ENCODE measurements around the gene OPCML. TPM values are rescaled to one million over a fixed set of nuclear protein-coding genes. Genes with fewer than 3 reads are reported as not detected.

Gene OPCML
- total RNA-seq, 4 donors from 2014 or later = 0.16 TPM; not detected in 3

GRCh38 chr11:132626446-132626845 is 905.9 kb downstream of the OPCML start:
- TF ChIP-seq, protein P1, sequence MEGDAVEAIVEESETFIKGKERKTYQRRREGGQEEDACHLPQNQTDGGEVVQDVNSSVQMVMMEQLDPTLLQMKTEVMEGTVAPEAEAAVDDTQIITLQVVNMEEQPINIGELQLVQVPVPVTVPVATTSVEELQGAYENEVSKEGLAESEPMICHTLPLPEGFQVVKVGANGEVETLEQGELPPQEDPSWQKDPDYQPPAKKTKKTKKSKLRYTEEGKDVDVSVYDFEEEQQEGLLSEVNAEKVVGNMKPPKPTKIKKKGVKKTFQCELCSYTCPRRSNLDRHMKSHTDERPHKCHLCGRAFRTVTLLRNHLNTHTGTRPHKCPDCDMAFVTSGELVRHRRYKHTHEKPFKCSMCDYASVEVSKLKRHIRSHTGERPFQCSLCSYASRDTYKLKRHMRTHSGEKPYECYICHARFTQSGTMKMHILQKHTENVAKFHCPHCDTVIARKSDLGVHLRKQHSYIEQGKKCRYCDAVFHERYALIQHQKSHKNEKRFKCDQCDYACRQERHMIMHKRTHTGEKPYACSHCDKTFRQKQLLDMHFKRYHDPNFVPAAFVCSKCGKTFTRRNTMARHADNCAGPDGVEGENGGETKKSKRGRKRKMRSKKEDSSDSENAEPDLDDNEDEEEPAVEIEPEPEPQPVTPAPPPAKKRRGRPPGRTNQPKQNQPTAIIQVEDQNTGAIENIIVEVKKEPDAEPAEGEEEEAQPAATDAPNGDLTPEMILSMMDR (IDR thresholded peaks at IDR 0.05) = no peak
- no peak for TF ChIP-seq POLR2A (IDR thresholded peaks at IDR 0.05)
- no peak for DNase-seq (ENCODE audit: low spot score in 2 of 2)
- intact Hi-C loops (cut with DNase I; ENCODE audit: low total_unique reads) = no loop called here
- no peak overlapping the region for H3K4me3 ChIP-seq (ENCODE audit: low read depth, poor library complexity, severe bottlenecking)
- 42 to 60% methylated on average over 2 of the region's 2 CpGs for WGBS, 2 donors

DNA sequence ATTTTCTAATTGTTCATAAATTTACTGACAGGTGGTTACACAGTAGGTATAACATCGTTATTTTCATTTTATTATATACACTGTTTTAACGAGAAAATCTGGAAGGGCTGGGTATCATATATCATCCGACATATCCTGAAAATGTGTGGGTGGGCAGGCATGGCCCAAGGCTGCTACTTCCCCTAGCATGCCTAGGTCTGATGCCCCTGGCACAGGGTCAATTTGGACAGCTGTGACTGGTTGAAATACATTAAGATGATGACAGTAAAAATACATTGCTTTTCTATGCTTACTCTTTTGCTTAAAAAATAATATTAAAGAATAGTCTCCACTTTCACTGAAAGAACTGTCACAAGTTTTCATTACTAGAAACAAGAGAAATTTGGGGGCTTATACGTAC is 908.8 kb downstream of the OPCML start:
- 25 to 33% methylated on average over 4 of the region's 4 CpGs for WGBS, 2 donors
- no peak for DNase-seq (ENCODE audit: low spot score in 2 of 2)
- TF ChIP-seq POLR2A (IDR thresholded peaks at IDR 0.05) = no peak
- TF ChIP-seq, protein P1 (IDR thresholded peaks at IDR 0.05) = no peak
- H3K4me3 ChIP-seq (ENCODE audit: low read depth, poor library complexity, severe bottlenecking) = no peak overlapping the region
- intact Hi-C loops (cut with DNase I; ENCODE audit: low total_unique reads) = no loop called here

- no peak for DNase-seq (ENCODE audit: low spot score in 2 of 2)
- WGBS, 2 donors = 82 to 84% methylated on average over 6 of the region's 6 CpGs
- intact Hi-C loops (cut with DNase I; ENCODE audit: low total_unique reads) = no loop called here
- H3K4me3 ChIP-seq (ENCODE audit: low read depth, poor library complexity, severe bottlenecking) = no peak overlapping the region
- no peak for TF ChIP-seq POLR2A (IDR thresholded peaks at IDR 0.05)
Observed at GRCh38 chr11:132621976-132622580, 910.2 kb downstream of the OPCML start.

GRCh38 chr11:132620423-132620822 is 911.9 kb downstream of the OPCML start:
- DNase-seq (ENCODE audit: low spot score in 2 of 2) = no peak
- 72% methylated on average over 2 of the region's 2 CpGs for WGBS, 2 donors
- intact Hi-C loops (cut with DNase I; ENCODE audit: low total_unique reads) = no loop called here
- no peak overlapping the region for H3K4me3 ChIP-seq (ENCODE audit: low read depth, poor library complexity, severe bottlenecking)
- no peak for TF ChIP-seq POLR2A (IDR thresholded peaks at IDR 0.05)
- TF ChIP-seq, protein P1 (IDR thresholded peaks at IDR 0.05) = no peak

DNA sequence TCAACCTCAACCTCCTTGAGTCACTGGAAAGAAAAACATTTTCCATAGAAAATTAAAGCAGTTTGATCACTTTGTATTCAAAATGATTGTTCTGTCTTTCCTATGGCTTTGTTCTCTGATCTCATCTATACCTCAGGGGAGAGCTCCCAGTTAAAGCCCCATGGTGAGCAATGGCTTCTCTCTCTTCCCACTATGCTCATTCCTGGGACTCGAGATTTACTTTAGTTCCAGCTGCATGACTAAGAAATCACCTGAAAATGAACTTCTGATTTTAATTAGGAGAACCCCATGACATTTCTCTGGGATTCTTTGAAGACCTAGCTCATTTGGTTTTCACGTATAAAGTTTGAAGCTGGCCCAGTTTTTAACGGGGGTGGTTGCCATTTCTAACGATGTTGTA is 921.5 kb downstream of the OPCML start:
- 69 to 77% methylated on average over 4 of the region's 4 CpGs for WGBS, 2 donors

GRCh38 chr11:132610216-132610615 is 922.1 kb downstream of the OPCML start:
- TF ChIP-seq, protein P1 (IDR thresholded peaks at IDR 0.05) = no peak
- TF ChIP-seq POLR2A (IDR thresholded peaks at IDR 0.05) = no peak
- DNase-seq (ENCODE audit: low spot score in 2 of 2) = no peak
- WGBS, 2 donors = 82 to 91% methylated on average over 8 of the region's 8 CpGs
- H3K4me3 ChIP-seq (ENCODE audit: low read depth, poor library complexity, severe bottlenecking) = no peak overlapping the region
- intact Hi-C loops (cut with DNase I; ENCODE audit: low total_unique reads) = no loop called here

More for the DNA sequence above, 921.5 kb downstream of the OPCML start:
- TF ChIP-seq, protein P1 (IDR thresholded peaks at IDR 0.05) = no peak
- TF ChIP-seq POLR2A (IDR thresholded peaks at IDR 0.05) = no peak
- no peak overlapping the region for H3K4me3 ChIP-seq (ENCODE audit: low read depth, poor library complexity, severe bottlenecking)
- intact Hi-C loops (cut with DNase I; ENCODE audit: low total_unique reads) = no loop called here
- no peak for DNase-seq (ENCODE audit: low spot score in 2 of 2)

All from lower leg skin (tissue), 4 donors.